Fibroblast of villous mesenchyme (primary cell): ENCODE results near the gene PPP2R3C. TPM values are rescaled to one million over a fixed set of nuclear protein-coding genes. Genes with fewer than 3 reads are reported as not detected.

Experiments used
- DNase-seq: peaks from one replicate; pipeline ENCODE4 v3.0.0-alpha.2; 2010; ENCODE audit warnings: low read depth
- H3K4me3 ChIP-seq: 2 replicates; pipeline ENCODE4 v1.5.1; 2011; ENCODE audit warnings: low read depth, mild to moderate bottlenecking, low read length
- CTCF ChIP-seq: IDR thresholded peaks from 2 replicates; pipeline ENCODE4 v1.5.1; 2012; ENCODE audit warnings: low read depth, mild to moderate bottlenecking, low read length; ENCODE audit not compliant: insufficient read depth
- total RNA-seq: library from RNA; depleted of rRNA; stranded (reverse); fragments of >200 nt; gene quantifications from 2 replicates; pipeline ENCODE4 v1.2.3, GENCODE V29; 2012

Gene PPP2R3C
- total RNA-seq, 1 donor, result 39.7 TPM

GRCh38 chr14:35147186-35147585, 25.4 kb upstream of the PPP2R3C start:
- DNase-seq, result no peak
- no peak overlapping the region for H3K4me3 ChIP-seq

GRCh38 chr14:35146711-35147149, 24.9 kb upstream of the PPP2R3C start:
- DNase-seq, result peak; percentile 68
- no peak for TF ChIP-seq CTCF
- H3K4me3 ChIP-seq, result no peak overlapping the region

More at GRCh38 chr14:35147186-35147585, 25.4 kb upstream of the PPP2R3C start:
- TF ChIP-seq CTCF, result no peak

- H3K4me3 ChIP-seq, result no peak overlapping the region
- DNase-seq, result no peak
- TF ChIP-seq CTCF, result no peak
Observed at GRCh38 chr14:35144029-35144428, 22.2 kb upstream of the PPP2R3C start.

GRCh38 chr14:35140718-35141581, 19.2 kb upstream of the PPP2R3C start:
- H3K4me3 ChIP-seq, result no peak overlapping the region
- peak; percentile 53 for DNase-seq
- TF ChIP-seq CTCF, result peak; percentile 35

GRCh38 chr14:35138585-35138984, 16.8 kb upstream of the PPP2R3C start:
- no peak overlapping the region for H3K4me3 ChIP-seq
- no peak for TF ChIP-seq CTCF
- no peak for DNase-seq

GRCh38 chr14:35134329-35135123, 12.7 kb upstream of the PPP2R3C start:
- H3K4me3 ChIP-seq, result no peak overlapping the region
- DNase-seq, result no peak
- no peak for TF ChIP-seq CTCF
